ENCODE measurements around the gene GRIPAP1.

GRIPAP1 gene

DNA sequence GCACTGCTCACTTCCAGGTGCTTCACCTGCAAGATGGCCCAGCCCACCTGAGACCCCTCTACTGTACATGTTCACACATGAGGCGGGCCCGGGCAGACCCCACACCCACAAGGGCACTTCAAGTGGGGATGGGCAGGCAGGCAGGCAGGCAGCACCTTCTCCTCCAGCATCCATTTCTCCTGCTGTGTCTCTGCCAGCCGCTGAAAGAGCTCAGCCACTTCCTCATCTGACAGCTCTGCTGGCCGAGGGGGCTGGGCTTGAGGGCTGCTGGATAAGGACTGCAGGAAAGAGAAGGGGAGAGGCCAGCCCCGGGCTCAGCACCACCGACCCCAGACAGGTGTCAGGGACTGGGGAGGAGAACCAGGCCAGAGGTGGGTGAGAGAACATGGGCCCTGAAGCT lies 26.0 kb downstream of the GRIPAP1 start:
- H3K9me3 Mint-ChIP-seq: no peaks in the 10 kb centered on the region
- H3K36me3 Mint-ChIP-seq (ENCODE audit: low read depth): peaks cover 27% of the 10 kb centered on the region
- H3K4me3 Mint-ChIP-seq: no peak overlapping the region
- H3K4me1 Mint-ChIP-seq (ENCODE audit: low read depth): peaks cover 15% of the 10 kb centered on the region
- no peaks in the 10 kb centered on the region for H3K27me3 Mint-ChIP-seq
- no peak overlapping the region for H3K27ac Mint-ChIP-seq

DNA sequence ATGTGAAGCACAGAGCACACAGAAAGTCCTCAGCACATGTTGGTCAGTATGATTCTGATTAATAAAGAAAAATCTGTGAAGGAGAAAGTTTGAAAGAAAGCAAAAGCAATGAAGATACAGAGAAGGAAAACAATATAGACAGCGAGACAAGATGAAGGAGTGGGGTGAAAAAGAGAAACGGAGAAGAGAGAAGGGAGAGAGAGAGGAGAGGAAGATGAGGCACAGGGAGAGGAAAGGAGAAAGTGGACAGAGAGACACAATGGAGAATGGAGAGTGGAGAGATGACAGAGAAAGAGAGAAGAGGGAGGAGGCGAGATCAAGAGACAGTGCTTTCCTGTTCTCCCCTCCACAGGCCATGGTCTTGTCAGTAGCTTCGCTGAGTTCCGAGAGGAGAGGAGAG lies 26.5 kb downstream of the GRIPAP1 start:
- H3K27ac Mint-ChIP-seq: no peak overlapping the region
- H3K36me3 Mint-ChIP-seq (ENCODE audit: low read depth): peaks cover 27% of the 10 kb centered on the region
- H3K9me3 Mint-ChIP-seq: no peaks in the 10 kb centered on the region
- no peak overlapping the region for H3K4me3 Mint-ChIP-seq
- H3K27me3 Mint-ChIP-seq: no peaks in the 10 kb centered on the region
- peaks cover 15% of the 10 kb centered on the region for H3K4me1 Mint-ChIP-seq (ENCODE audit: low read depth)

DNA sequence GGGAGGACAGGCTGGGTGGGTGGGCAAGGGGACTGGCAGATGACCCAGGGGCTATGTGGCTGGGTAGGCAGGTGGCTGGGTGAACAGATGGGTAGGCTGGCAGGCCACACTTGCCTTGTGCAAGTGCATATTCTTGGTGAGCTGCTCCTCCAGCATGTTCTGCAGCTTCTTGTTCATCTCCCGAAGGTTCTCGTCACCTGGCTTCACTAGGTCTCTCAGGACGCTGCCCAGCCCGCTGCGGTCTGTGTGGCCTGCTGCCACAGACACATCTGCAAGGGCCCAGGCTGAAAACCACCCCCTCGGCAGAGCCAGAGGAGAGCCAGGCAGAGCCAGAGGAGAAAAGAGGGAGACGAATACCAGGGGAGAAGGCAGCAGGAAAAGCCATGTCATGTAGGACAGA lies 27.0 kb downstream of the GRIPAP1 start:
- H3K9me3 Mint-ChIP-seq: no peaks in the 10 kb centered on the region
- H3K4me1 Mint-ChIP-seq (ENCODE audit: low read depth): peaks cover 15% of the 10 kb centered on the region
- no peak overlapping the region for H3K27ac Mint-ChIP-seq
- H3K4me3 Mint-ChIP-seq: no peak overlapping the region
- H3K27me3 Mint-ChIP-seq: no peaks in the 10 kb centered on the region
- H3K36me3 Mint-ChIP-seq (ENCODE audit: low read depth): peaks cover 24% of the 10 kb centered on the region

DNA sequence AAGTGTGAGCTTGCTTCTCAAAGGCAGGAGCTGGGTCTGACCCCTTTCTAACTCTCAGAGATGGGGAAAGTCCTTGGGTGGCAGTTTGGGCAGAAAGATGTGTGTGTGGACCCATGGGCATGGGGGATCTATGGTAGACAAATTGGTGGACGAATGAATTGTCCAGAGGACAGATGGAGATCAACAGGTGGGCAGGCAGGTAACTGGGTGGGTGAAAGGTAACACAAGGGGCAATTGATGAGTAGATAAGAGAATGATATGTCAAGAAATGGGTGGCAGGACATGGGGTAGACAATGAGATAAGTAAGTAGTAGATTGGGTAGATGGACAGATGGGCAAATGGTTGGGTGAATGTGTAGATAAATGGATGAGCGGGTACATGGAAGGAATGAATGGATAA lies 27.5 kb downstream of the GRIPAP1 start:
- peaks cover 24% of the 10 kb centered on the region for H3K36me3 Mint-ChIP-seq (ENCODE audit: low read depth)
- H3K27me3 Mint-ChIP-seq: no peaks in the 10 kb centered on the region
- H3K27ac Mint-ChIP-seq: no peak overlapping the region
- H3K9me3 Mint-ChIP-seq: no peaks in the 10 kb centered on the region
- H3K4me3 Mint-ChIP-seq: no peak overlapping the region
- H3K4me1 Mint-ChIP-seq (ENCODE audit: low read depth): peaks cover 15% of the 10 kb centered on the region

DNA sequence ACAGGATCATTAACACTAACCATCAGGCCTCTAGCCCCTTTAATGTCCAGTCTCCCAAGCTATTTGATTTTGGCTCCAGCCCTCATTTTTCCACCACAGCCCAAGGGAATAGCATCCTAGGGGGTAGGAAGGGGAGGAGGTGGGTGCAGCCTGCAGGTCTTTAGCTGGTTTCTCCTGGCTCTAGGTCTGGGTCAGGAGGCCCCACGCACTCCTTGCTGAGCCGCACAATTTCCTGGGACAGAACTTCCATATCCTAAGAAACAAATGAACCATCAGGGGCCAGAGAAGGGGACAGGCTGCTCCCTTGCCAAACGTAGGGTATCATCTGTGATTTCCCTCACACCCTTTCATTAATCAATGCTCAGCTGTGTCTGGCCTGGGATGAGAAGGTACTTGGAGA lies 28.0 kb downstream of the GRIPAP1 start:
- Mint-ChIP-seq H3K4me1 (ENCODE audit: low read depth) (peaks cover 15% of the 10 kb centered on the region), H3K9me3 (no peaks in the 10 kb centered on the region), H3K27me3 (no peaks in the 10 kb centered on the region), H3K36me3 (ENCODE audit: low read depth) (peaks cover 23% of the 10 kb centered on the region), H3K27ac (no peak overlapping the region), H3K4me3 (no peak overlapping the region)

DNA sequence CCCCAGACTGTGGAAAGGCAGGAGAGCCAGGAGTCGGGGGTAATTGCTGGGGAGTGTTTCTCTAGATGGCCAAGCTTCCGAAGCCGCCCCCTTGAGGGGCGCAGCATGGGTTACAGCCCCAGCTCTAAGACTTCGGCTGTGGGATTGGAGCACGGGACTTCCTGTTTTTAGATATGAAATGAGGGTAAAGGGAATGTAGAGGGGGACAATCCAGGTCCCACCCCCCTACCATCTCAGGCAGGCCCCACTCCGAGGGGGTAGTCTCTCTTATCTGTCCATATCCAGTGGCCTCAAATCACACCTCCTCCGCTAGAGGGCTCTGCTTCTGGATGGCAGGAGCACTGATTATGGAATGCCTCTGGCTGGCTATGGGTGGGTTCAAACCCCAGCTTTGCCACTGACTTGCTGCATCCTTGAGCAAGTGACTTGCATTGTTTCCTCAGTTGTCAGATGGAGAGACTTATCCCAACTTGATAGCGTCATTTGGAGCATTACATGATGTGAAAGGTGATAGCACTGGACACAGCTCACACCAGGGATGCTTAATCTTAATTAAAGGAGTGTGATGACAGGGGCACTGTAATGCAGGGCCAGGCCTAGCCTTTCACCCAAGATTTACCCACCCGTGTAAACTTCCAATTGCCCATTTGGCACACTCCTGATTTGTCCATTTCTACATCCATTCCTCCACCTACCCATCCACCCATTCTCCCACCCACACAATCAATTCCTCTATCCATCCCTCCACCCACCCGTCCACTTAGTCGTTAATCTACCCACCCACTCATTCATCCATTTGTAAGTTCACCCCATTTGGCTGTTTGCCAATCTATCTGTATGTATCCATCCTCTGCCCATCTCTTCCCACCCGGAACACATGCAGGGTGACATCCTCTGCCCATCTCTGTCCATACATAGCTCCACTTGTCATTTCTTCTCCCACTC lies 29.6 kb downstream of the GRIPAP1 start:
- Mint-ChIP-seq H3K4me3 (peak overlapping the region; percentile 37), H3K4me1 (ENCODE audit: low read depth) (peaks cover 15% of the 10 kb centered on the region), H3K36me3 (ENCODE audit: low read depth) (peaks cover 11% of the 10 kb centered on the region), H3K9me3 (no peaks in the 10 kb centered on the region), H3K27me3 (no peaks in the 10 kb centered on the region), H3K27ac (no peak overlapping the region)

DNA sequence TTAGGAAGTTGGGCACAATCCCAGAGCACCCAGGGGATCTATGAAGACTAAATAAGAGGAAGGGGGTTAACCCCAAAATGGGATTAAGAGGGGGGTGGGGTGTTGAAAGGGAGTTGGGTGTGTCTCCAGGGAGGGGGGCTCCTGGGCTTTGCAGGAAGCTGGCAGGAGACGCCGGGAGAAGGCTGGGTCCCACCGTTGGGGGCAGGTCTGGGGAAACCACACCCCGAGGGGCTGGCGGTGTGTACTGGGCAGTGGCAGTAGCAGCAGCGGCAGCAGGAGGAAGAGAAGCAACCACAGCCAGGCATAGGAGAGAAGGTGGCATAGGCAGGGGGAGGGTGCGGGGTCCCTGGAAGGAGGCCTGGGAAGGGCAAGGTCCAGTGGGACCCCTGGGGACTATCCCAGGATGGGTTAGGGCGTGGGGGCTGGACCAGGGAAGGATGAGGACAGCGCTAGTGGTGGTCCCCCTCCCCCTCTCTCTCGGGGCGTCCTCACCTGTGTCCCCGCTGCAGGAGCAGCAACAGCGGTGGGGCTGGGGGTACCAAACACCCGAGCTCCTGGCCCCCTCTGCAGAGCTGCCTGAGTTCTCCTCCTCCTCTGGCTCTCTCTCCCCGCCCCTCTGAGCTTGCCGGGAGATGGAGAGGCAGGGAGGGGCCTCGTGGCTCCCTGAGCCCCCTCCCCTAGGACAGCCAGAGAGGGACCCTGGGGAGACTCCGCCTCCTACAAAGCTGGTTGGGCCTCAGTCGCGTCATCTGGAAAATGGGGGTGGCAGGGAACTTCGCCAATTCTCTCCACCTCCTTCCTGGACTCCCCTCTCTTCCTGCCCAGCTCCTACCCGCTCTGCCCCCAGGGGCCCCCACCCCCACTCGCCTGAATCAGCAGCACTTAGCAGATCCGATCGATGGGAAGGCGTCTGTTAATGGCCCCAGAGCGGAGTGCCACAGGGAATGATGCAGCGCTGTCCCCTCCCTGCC lies 30.5 kb downstream of the GRIPAP1 start, which contains the start of gene KCND1:
Gene KCND1 (minus strand): TSS at position 596 of the 971 bp plus-strand sequence. CDS start 1,573 bp downstream, outside the sequence.
- Mint-ChIP-seq H3K27ac (no peak within 1 kb of the TSS), H3K4me1 (ENCODE audit: low read depth) (peaks cover 15% of the 10 kb centered on the region), H3K36me3 (ENCODE audit: low read depth) (peaks cover 11% of the 10 kb centered on the region)

DNA sequence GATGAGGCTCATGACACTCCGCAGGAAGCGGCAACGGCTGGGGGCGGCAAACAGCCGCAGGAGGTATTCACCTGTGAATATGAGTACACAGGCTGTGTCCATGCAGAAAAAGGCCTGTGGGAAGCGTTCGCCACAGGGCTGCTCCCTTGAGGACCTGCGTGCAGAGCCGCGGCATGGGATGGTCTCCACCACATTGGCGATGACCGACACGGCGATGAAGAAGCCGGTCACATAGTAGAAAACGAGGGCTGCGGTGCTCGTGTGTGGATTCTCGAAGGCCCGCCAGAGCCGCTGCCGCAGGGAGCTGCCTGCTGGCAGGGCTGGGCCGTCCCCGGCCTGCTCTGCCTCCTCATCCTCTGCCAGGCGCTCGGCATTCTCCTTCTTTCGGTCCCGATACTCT lies 32.6 kb downstream of the GRIPAP1 start:
- Mint-ChIP-seq H3K27me3 (no peaks in the 10 kb centered on the region), H3K4me1 (ENCODE audit: low read depth) (peaks cover 15% of the 10 kb centered on the region), H3K27ac (no peak overlapping the region), H3K36me3 (ENCODE audit: low read depth) (peaks cover 1% of the 10 kb centered on the region), H3K4me3 (no peak overlapping the region), H3K9me3 (no peaks in the 10 kb centered on the region)

More for the DNA sequence above, 30.5 kb downstream of the GRIPAP1 start, which contains the start of gene KCND1:
- Mint-ChIP-seq H3K9me3 (no peaks in the 10 kb centered on the region), H3K27me3 (no peaks in the 10 kb centered on the region), H3K4me3 (peak within 1 kb of the TSS; percentile 37)

DNA sequence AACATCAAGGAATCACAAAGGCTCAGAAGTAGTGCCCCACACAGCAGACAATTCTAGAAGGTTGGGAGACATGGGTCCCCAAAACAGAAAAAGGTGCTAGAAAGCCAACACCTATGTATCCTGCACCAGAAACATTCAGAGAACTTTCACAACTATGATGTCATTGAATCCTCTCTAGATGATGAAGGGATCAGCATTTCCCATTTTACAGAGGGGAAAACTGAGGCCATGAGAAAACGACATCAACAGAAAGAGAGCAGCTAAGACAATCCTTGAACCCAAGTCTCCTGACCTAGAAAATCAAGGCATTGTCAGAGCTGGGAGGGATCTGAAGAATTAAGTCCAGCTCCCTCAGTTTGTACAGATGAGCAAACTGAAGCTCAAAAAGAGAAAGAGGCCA lies 33.7 kb downstream of the GRIPAP1 start:
- Mint-ChIP-seq H3K4me3 (no peak overlapping the region), H3K27me3 (no peaks in the 10 kb centered on the region), H3K9me3 (no peaks in the 10 kb centered on the region), H3K36me3 (ENCODE audit: low read depth) (no peaks in the 10 kb centered on the region), H3K4me1 (ENCODE audit: low read depth) (peaks cover 15% of the 10 kb centered on the region), H3K27ac (no peak overlapping the region)

DNA sequence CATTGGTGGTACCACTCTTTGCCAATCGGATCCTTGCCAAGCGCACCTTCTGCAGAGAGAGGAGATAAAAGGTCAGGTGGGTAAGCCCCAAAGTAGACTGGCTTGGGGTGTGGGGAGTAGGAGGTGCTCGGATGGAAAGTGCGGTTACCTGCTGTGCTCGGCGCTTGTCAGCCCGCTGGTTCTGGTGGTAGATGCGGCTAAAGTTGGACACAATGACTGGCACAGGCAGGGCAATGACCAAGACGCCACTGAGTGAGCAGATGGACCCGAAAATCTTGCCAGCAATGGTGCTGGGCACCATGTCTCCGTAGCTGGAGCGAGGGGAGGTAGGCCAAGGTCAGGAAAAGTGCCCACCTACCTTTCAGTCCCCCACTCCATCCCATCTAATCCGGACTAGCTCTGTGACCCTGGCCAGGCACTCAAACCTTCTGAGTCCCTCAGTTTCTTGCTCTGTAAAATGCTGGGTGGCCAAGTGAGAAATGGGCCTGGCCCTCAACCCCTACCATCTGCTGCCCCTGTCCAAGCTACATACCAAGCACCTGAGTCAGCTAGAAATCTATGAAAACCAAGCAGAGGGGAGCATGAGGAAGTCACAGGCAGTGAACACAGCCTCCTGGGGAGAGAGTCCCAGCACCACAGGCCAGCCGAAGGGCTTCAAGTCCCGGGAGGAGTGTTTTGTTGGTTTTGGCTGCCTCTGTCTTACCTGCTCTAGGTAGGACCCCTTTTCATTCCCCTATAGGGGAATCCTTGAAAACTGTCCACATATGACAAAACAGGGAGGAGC lies 35.1 kb downstream of the GRIPAP1 start:
- Mint-ChIP-seq H3K27ac (no peak overlapping the region), H3K4me3 (no peak overlapping the region), H3K4me1 (ENCODE audit: low read depth) (peaks cover 3% of the 10 kb centered on the region), H3K9me3 (no peaks in the 10 kb centered on the region), H3K27me3 (no peaks in the 10 kb centered on the region), H3K36me3 (ENCODE audit: low read depth) (no peaks in the 10 kb centered on the region)

DNA sequence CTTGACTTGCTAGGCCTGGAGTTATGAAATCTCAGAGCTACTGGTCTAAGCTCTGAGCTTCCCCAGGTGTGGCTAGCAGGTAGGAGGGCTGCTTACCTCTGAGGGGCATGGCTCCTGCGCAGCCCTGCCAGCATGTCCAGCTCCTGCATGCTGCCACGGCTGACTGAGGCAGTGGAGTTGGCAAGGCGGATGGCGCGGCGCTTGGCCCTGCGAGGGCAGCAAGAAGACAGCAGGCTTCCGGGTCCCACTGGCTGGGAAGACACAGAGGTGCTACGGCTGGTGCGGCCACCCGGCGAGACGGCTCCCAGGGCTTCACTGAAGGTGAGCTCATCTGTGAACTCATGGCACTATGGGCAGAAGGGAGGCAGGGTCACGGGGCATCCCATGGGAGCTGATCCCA lies 36.1 kb downstream of the GRIPAP1 start:
- Mint-ChIP-seq H3K36me3 (ENCODE audit: low read depth) (no peaks in the 10 kb centered on the region), H3K4me1 (ENCODE audit: low read depth) (no peaks in the 10 kb centered on the region), H3K27ac (no peak overlapping the region), H3K9me3 (no peaks in the 10 kb centered on the region), H3K4me3 (no peak overlapping the region), H3K27me3 (no peaks in the 10 kb centered on the region)

DNA sequence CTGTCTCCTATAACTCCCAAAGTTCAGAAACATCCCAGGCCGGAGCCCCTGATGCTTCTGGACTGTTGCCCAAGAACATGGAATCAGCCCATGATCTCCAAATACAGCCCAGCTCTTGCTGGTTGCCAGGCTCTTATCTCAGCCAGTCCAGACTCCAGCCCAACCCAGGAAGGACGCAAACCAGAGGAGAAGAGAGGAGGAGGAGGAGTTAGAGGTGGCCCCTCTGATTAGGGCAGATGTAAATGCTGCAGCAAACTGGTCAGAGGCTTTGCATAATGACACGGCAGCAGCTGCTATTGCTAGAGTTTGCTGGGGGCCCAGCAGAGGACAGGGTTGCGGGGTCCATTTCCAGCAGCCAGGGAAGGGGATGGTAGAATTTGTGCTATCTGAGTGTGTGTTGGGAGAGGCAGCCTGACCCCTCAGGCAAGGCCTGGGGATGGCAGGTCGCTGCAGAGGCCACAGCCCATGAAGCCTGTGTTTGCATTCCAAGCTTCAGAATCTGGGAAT lies 40.4 kb downstream of the GRIPAP1 start:
- H3K27me3 Mint-ChIP-seq: no peaks in the 10 kb centered on the region
- H3K4me1 Mint-ChIP-seq (ENCODE audit: low read depth): peaks cover 14% of the 10 kb centered on the region
- H3K27ac Mint-ChIP-seq: no peak overlapping the region
- no peak overlapping the region for H3K4me3 Mint-ChIP-seq
- H3K9me3 Mint-ChIP-seq: no peaks in the 10 kb centered on the region
- no peaks in the 10 kb centered on the region for H3K36me3 Mint-ChIP-seq (ENCODE audit: low read depth)

DNA sequence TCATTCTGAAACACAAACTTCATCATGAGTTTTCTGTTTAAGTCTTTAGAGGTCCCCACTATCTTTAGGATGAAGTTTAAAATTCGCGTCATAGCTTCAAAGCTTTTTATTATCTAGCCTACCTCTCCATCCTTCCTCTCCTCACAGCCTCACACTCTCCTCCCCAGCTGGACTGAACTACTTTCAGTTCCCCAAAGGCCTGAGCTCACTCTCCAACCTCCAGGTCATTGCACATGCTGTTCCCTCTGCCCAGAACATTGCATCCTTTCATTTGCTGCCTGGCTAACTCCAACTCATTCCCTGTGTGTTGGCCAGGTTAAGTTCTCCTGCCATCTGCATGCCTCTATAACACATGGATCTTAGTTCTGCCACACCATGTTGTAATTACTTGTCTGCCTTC lies 41.8 kb downstream of the GRIPAP1 start:
- no peak overlapping the region for H3K4me3 Mint-ChIP-seq
- no peaks in the 10 kb centered on the region for H3K27me3 Mint-ChIP-seq
- no peaks in the 10 kb centered on the region for H3K9me3 Mint-ChIP-seq
- H3K36me3 Mint-ChIP-seq (ENCODE audit: low read depth): peaks cover 4% of the 10 kb centered on the region
- H3K27ac Mint-ChIP-seq: no peak overlapping the region
- H3K4me1 Mint-ChIP-seq (ENCODE audit: low read depth): peaks cover 25% of the 10 kb centered on the region

DNA sequence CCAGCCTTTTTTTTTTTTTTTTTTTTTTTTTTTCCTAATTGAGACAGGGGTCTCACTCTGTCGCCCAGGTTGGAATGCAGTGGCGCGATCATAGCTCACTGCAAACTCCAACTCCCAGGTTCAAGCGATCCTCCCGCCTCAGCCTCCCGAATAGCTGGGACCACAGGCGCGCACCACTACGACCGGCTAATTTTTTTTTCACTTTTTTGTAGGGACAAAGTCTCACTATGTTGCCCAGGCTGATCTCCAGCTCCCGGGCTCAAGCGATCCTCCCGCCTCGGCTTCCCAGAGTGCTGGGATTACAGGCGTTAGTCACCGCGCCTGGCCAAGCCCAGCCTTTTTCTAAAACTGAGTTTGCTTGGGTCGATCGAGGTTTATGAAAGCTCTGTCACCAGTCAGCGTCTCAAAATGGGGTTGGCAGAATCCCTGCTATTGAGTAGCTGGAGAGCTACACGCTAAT lies 43.4 kb downstream of the GRIPAP1 start:
- H3K9me3 Mint-ChIP-seq: no peaks in the 10 kb centered on the region

More for the DNA sequence above, 43.4 kb downstream of the GRIPAP1 start:
- Mint-ChIP-seq H3K27me3 (no peaks in the 10 kb centered on the region), H3K27ac (peak overlapping the region; percentile 100), H3K36me3 (ENCODE audit: low read depth) (peaks cover 9% of the 10 kb centered on the region), H3K4me1 (ENCODE audit: low read depth) (peaks cover 41% of the 10 kb centered on the region), H3K4me3 (peak overlapping the region; percentile 98)
